ENCODE results near the gene TRIM52.
A peak's percentile ranks its signal among the peaks of the same experiment; 100 is the strongest.

Gene TRIM52

DNA sequence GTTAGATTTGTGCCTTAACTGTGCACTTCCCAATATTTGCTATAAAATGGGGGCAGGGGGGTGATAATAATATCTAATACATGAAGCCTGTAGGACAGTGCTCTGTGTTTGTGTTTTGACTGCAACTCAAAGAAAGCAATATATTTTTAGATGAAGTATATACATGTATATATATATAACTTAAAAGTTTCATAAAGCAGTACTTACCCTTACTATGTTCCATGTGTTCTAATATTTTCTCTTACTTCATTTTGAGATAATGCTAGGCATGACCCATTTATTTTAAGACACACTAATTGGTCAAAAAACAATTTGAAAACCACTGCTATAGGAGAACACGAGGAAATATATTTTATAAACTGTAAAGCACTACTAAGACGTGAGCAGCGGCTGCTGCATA is 2.4 kb downstream of the TRIM52 start:
- DNase-seq (ENCODE audit: low spot score): no peak

DNA sequence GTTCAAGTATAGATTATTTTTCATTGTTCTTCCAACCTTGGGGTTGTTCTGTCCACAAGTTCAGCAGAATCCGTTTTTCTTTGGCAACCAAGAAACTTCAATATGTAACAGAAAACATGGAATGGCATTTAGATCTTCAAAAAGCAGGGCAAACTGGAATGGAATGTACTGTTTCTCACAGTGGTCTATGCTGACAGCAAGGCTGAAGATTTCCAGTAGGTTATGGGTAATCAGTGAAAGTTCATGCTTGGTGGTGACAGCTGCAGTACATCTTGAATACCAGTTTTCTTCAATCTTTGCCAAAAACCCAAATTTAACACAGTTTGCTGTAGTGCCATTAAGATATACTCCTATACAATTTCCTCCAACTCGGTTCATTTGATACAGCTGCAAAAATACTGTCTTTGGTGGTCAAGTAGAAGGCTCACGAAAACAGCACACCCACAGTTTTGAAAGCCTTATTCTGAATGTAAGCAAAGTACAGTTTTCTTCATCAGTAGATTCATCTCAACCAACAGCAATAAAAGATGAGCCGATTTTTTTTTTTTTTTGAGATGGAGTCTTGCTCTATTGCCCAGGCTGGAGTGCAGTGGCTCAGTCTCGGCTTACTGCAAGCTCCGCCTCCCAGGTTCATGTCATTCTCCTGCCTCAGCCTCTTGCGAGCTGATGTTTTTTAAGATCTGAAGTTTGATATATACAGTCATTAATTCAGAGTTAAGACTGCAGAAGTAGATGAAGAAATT is 4.9 kb downstream of the TRIM52 start:
- no peak for DNase-seq (ENCODE audit: low spot score)

DNA sequence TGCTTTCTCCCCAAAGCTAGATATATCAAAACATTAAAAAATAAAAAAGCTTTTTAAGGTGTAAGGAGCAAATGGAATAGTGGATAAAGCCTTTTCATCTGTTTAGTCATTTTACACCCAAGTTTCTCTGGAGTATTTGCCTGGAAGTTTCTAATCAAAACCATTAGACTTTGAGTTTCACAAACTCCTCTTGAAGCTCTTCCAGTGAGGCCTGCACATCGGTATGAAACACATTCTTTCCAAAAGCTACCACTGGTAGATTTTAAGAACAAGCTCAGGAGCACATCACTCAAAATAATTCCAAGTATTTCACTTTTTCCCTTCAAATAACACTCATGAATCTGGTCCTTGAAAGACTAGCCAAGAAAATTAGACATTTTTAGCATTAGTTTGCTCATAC is 5.7 kb downstream of the TRIM52 start:
- DNase-seq (ENCODE audit: low spot score): no peak

DNA sequence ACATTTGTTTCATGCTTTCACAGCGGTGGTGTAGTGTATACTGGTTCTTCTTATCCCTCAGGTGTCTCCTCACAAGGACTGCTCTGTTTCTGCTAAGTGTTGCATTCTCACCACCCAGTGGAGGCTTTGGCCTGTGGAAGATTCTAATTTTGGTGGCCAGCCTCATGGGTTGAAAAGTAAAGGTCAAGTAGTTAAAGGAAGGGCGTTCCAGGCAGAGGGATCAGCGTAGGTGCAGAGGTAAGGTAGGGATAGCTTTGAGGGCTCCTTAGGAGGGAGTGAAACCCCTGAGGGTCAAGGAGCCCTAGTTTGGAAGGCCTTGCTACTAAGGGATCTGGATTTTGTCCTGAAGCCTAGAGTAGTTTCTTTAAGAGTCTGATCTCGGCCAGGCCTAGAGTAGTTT is 12.7 kb downstream of the TRIM52 start:
- no peak for DNase-seq (ENCODE audit: low spot score)

DNA sequence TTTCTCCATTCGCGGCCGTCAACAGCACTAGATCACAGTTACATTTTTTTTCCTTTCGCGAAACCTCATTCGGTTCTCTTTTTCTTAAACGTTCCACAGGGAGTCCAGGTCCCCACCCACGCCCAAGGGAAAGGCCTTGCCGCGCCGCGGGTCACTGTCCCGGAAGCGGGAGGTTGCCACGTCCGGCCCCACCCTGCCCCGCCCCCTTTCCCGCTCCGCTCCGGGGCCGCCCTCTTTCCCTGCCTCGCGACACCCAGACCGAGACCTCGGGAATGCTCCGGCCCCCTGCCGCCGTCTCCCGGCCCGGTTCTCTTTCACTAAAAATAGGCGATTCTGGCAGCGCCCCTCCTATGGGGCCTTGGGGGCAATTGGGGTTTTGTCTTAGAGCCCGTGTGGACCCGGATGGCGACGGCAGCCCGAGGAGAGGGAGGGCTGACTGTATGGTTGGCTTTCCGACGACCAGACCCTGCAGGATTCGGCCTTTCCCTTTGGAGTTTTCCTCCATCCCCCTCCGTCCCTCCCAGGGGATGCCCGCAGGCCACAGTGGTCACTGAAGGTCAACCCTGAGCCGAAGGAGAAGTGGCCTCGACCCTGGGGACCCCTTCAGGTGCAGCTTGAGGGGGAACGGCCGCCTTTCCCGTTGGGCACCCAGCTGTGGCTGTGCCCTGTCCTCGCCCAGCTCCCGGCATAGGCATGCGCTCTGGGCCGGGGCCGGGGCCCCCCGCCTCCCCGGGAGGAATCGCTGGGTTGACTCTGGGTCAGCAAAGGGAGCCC is 14.5 kb downstream of the TRIM52 start:
- peak; percentile 87 for DNase-seq (ENCODE audit: low spot score)

DNA sequence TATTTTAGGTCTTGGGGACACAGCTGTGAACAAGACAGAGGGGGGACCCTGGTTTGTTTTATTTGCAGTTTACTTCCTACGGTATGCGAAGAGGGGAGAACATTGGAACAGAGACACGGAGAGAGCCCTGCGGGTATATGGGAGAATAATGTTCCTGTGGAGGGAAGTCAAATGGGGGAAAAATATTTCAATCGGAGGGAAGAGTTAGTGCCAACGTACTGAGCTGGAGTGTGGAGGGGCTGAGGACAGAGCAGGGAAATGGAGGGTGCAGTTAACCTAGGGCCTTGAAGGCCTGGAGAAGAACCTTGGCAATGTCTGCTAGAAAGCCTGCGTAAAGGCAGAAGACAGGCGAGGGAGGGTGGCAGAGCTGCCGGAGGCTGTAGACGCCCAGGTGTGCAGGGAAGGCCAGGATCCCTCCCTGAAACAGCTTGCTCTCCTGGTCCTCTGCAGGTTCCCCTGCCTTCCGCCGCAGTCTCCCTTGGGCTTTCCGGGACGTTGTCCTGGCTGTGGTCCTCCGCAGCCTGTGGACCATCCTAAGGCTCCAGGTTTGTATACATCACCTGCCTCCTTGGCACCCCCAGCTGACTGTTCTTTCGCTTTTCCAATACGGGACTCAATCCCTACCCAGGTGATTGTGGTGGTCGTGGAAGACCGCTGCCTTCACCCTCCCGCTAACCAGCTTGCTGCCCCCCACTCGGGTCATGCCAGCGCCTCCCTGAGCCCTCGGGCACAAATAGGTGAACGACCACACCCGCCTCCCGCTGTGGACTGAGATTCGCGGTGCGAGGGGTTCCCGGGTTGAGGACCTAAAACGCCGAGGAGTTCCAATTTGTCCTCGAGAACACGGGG is 15.3 kb downstream of the TRIM52 start:
- DNase-seq (ENCODE audit: low spot score): no peak

DNA sequence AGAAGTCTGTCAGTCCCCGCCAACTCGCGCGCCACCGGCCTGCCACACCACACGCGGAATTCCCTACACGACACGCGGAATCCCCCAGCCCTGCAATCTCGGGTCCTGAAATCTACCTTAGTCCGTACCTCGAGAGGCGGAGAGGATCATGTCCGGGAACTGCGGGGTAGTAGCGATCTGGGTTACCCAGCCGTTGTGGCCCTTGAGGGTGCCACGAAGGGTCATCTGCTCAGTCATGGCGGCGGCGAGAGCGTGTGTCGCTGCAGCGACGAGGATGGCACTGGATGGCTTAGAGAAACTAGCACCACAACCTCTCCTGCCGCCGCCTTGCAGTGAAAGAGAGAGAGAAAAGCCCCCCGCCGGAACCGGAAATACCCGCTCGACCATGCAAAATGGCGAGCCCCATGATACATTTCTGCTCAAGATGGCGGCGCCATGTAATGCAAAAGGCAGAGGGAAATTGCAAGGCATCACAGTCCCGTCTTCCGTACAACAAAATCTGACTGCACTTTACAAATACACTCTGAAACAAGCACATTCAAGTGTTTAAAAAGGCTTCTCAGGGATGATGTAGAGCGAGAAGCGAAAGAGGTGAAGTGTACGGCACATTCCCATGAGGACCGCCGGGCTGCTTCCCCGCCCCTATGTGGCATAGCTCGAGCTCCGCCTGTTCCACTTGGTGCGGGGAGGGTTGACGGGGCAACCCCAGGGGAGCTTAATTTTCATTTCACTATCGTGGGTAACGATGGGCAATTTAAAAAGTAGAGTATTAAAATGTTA is 17.2 kb downstream of the TRIM52 start, which contains the start of gene RACK1:
TSS of gene RACK1 (minus strand) at position 343 of the 780 bp plus-strand sequence. CDS start at position 237, 106 bp downstream.
- DNase-seq (ENCODE audit: low spot score): peak; percentile 91

DNA sequence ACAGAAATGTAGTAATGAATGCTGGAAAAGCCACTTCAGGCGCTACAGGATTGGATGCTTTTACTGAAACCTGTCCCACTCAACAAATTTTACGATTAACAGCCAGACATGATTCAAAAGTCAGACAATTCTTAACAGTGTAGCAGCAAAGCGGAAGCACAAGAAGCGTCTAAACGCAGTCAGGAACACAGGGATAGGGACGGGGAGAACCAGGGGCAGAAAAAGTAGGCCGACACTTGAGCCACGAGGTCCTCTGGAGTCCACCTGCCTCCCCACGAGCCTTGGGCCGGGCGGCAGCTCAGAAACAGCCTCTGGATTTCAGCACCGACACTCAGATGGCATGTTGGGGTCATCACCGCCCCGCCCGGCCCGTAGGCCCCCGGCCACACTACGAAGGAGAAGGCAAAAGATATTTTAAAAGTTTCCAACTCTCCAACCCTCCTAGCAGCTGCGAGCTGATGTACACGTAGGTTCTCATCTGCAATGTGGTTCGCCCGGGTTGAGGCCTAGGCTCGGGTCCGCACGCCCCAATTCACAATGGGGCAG is 17.9 kb downstream of the TRIM52 start:
- DNase-seq (ENCODE audit: low spot score): no peak

DNA sequence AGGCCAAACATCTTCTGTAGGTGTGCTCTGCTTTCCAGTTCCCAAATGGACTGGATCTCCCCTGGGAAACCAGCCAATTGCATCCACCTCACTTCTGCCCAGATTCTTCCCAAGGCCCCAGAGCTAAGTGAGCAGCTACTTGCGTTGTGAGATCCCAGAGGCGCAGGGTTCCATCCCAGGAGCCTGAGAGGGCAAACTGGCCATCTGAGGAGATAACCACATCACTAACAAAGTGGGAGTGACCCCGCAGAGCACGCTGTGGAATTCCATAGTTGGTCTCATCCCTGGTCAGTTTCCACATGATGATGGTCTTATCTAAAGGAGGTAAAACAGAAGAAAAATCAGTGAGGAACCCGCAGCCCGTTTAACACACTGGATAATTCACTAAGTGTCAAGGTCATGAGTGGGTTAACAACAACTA is 18.9 kb downstream of the TRIM52 start:
- DNase-seq (ENCODE audit: low spot score): no peak

DNA sequence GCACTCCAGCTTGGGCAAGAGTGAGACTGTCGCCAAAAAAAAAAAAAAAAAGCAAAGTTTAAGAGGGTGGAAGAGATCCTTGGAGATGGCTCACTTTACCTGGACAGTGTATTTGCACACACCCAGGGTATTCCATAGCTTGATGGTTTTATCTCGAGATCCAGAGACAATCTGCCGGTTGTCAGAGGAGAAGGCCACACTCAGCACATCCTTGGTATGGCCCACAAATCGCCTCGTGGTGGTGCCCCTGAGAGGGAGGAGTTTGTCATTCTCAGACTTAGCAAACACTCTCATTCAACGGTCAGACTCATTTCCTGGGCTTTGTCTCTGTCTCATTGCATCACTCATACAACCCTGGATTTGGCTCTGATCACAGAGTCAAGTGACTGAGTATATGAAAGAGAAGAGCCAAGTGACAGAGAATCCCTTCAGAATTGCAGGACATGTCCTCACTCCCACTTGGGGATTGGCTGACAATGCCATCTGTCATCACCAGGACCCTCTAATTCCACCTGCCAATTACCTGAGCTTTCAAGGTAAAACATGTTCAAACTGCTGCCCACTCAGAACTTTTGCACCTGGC is 19.5 kb downstream of the TRIM52 start:
- peak; percentile 86 for DNase-seq (ENCODE audit: low spot score)

DNA sequence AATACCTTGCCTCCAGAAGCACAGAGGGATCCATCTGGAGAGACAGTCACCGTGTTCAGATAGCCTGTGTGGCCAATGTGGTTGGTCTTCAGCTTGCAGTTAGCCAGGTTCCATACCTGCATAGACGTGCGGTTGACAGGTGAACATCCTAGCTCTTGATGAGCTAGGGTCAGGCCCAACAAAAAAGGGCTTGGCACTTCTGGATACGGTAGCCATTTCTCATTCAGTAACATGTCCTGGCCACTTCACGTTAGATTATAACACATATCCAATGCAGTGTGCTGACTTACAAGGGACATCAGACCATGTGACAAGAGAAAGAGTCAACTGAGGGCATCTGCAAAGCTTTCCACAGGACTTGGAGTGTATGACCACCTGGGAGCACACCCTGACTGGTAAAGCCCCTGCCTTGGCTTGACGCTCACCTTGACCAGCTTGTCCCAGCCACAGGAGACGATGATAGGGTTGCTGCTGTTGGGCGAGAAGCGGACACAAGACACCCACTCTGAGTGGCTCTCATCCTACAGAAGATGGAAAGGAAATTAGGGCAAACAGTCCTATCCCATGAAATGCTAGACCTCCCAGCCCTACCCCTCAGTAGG is 21.8 kb downstream of the TRIM52 start:
- no peak for DNase-seq (ENCODE audit: low spot score)

DNA sequence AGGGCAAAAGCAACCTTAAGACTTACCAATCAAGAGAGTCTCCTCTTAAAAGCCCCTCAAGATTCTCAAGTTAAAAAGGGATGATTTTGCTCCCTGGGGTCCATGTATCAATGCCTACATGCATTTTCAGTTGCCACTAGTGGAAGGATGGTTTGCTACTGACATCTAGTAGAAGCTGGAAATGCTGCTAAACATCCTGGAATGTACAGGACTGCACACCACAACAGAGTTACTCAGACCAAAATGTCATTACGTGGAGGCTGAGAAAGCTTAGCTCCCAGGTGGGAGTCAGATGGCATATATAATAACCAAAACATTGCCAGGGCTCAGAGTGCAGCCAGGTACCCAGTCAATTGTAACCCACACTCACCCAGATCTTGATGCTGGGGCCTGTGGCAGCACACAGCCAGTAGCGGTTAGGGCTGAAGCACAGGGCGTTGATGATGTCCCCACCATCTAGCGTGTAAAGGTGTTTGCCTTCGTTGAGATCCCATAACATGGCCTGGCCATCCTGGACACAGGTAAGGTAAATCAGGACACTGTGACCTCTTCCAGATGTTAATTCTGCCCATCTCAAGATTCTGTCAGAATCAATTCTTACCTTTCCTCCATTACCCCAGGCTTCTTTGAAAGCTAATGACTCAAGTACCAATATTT is 23.1 kb downstream of the TRIM52 start:
- DNase-seq (ENCODE audit: low spot score): no peak

DNA sequence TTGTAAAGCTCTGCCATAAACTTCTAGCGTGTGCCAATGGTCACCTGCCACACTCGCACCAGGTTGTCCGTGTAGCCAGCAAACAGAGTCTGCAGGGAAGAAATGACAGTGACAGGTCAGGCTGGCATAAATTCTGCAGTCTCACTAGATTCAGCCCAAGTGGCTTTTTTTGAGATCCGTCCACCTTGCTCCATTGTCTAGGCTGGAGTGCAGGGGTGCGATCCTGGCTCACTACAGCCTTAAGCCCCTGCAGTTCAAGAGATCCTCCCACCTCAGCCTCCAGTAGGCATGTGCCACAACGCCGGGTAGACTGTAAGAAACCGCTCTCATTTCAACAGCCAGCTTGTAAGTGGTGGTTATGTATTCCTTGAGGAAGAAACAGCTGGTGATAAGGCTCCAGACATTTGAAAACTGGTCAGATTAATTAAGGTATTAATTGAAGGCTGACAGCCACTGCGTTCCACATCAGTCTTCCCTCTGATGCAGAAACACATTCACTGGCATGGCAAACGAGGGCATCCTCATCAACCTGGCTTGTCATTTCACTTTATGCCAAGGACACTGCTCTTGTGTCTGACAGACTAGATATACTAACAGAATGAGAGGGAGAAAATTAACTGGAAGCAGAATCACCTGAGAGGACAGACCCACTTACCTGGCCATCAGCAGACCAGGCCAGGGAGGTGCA is 23.8 kb downstream of the TRIM52 start:
- DNase-seq (ENCODE audit: low spot score): no peak

DNA sequence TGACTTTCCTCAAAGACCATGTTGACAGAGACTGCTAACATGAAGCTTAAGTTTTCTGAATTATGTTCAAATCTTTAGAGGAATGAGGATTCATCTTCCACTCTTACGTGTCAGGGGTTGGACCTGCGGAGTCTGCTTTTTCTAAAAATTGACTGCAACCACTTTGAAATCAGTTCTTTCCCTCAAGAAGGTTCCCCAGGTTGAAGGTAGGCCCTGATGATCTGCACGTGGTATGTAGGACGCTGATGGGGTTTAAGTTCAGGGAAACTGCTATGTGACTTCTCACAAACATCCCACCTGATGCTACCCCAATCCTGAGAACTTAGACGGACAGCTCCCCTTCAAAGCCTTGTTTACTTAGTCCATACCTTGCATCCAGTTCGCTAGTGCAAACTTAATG is 24.5 kb downstream of the TRIM52 start:
- no peak for DNase-seq (ENCODE audit: low spot score)

DNA sequence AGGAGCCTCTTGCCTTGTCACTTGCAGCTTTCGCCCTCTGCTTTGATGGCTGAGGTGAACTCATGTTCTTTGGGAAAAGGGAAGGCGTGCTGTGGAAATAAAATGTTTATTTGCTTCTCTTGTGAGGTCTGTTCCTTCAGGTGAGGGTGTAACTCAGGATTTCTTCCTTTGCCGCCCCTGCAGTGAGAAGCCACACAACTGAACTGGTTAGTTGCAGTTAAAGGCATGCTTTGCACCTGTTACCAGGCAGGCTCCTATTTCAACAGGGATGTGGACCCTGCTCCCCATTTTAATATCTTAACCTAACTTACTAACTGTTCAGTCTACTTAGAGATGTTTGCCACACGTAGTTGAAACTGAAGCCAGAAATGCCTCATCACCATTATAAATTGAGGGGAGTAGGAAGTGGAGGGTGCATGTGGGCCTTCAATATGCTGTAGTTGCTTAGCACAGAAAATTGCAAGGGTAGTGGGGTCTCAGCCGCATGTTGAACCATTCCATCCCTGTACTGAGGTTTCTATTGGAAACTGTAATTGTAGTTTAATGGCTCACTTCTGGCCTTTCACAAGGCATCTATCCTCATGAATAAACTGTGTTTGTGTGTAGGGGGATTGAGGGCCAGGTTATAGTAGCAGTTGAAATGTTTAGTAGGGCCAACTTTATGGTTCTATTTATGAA is 25.1 kb downstream of the TRIM52 start:
- DNase-seq (ENCODE audit: low spot score): no peak

DNA sequence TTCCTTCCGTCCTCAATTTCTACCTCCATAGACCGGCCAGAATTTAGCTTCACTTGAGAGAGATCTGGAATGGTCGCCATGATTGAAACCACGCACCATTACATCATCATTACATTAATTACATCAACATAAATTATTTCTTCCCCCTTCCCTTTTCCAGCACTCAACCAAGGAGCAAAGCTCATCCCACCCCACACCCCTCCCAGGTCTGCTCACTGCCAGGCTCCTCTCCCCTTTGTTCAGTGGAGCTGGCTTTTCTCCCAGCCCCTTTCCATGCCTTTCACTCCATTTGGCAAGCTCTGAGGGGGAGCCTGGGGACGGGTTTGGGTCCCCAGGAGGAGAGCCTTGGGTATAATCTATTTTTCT is 25.6 kb downstream of the TRIM52 start:
- no peak for DNase-seq (ENCODE audit: low spot score)

DNA sequence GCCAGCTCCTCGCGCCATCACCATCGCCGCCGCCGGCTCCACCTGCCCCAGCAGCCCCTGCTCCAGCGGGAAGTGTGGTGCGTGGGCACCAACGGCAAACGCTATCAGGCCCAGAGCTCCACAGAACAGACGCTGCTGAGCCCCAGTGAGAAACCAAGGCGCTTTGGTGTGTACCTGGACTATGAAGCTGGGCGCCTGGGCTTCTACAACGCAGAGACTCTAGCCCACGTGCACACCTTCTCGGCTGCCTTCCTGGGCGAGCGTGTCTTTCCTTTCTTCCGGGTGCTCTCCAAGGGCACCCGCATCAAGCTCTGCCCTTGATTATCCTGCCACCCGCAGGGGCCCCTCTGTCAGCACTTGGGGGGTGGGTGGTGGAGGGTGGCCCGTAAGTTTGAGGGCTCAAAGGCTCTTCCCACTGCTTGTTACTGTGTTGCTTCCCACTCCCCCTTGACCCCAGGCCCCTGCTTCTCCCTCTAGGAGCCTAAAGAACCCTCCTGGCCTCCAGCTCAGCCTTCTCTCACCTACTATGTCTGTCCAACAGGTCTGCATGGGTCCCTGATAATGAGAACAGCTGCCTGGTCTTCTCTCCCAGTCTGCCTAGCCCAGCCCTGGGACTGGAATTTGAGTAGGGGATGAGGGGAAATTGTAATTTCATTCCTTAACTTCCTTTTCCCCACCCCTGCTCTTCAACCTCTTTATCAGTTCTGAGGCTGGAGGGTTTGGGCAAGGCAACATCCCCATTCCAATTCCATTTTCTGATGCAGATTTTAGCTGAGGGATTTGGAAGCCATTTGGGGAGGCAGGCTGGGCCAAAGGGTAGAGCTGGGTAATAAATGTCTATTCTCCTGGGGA is 26.3 kb downstream of the TRIM52 start:
- no peak for DNase-seq (ENCODE audit: low spot score)
